ENCODE measurements around the gene COQ10B.

COQ10B gene

GRCh38 chr2:197514754-197515153 is 61.4 kb downstream of the COQ10B start:
- no peaks in the 10 kb centered on the region for H3K36me3 ChIP-seq (ENCODE audit: control insufficient read depth in 1 of 2, insufficient read depth in 2 of 2, low read length in 2 of 2)
- H3K27me3 ChIP-seq (ENCODE audit: control insufficient read depth in 1 of 2, insufficient read depth in 2 of 2, low read length in 2 of 2), result no peaks in the 10 kb centered on the region
- peaks cover 14 to 19% of the 10 kb centered on the region in 2 donors for H3K4me1 ChIP-seq (ENCODE audit: control insufficient read depth in 1 of 2, insufficient read depth in 2 of 2, low read length in 2 of 2)
- H3K9me3 ChIP-seq (ENCODE audit: control insufficient read depth in 1 of 2, low read length in 2 of 2), result no peaks in the 10 kb centered on the region
- H3K27ac ChIP-seq (ENCODE audit: low read depth, low read length), result peak overlapping the region; percentile 92
- peak overlapping the region; percentile 97 to 98 for H3K9ac ChIP-seq (ENCODE audit: low read depth in 1 of 2, low read length in 2 of 2)
- H3K4me3 ChIP-seq (ENCODE audit: low read depth in 1 of 2, low read length in 2 of 2), result peak overlapping the region; percentile 92 to 99

- H3K4me3 ChIP-seq (ENCODE audit: low read depth in 1 of 2, low read length in 2 of 2), result peak overlapping the region; percentile 92 to 99
- no peaks in the 10 kb centered on the region for H3K9me3 ChIP-seq (ENCODE audit: control insufficient read depth in 1 of 2, low read length in 2 of 2)
- H3K4me1 ChIP-seq (ENCODE audit: control insufficient read depth in 1 of 2, insufficient read depth in 2 of 2, low read length in 2 of 2), result peaks cover 14 to 19% of the 10 kb centered on the region in 2 donors
- H3K9ac ChIP-seq (ENCODE audit: low read depth in 1 of 2, low read length in 2 of 2), result peak overlapping the region; percentile 97 to 98
- H3K27me3 ChIP-seq (ENCODE audit: control insufficient read depth in 1 of 2, insufficient read depth in 2 of 2, low read length in 2 of 2), result no peaks in the 10 kb centered on the region
- H3K36me3 ChIP-seq (ENCODE audit: control insufficient read depth in 1 of 2, insufficient read depth in 2 of 2, low read length in 2 of 2), result peaks cover 0 to under 1% of the 10 kb centered on the region in 2 donors
- peak overlapping the region; percentile 92 for H3K27ac ChIP-seq (ENCODE audit: low read depth, low read length)
These were observed 62.0 kb downstream of the COQ10B start for GRCh38 chr2:197515315-197515738.

GRCh38 chr2:197515739-197516392 is 62.5 kb downstream of the COQ10B start, which contains the start of gene MOB4:
MOB4 (plus strand) TSS chr2:197516066; CDS start chr2:197516087, 21 bp downstream.
- H3K27ac ChIP-seq (ENCODE audit: low read depth, low read length), result peak within 1 kb of the TSS; percentile 92
- H3K4me1 ChIP-seq (ENCODE audit: control insufficient read depth in 1 of 2, insufficient read depth in 2 of 2, low read length in 2 of 2), result peaks cover 14 to 19% of the 10 kb centered on the region in 2 donors
- H3K4me3 ChIP-seq (ENCODE audit: low read depth in 1 of 2, low read length in 2 of 2), result peak within 1 kb of the TSS; percentile 92 to 99

GRCh38 chr2:197516393-197516761 is 63.0 kb downstream of the COQ10B start:
- Histone ChIP-seq H3K4me3 (ENCODE audit: low read depth in 1 of 2, low read length in 2 of 2) (peak overlapping the region; percentile 92 to 99), H3K36me3 (ENCODE audit: control insufficient read depth in 1 of 2, insufficient read depth in 2 of 2, low read length in 2 of 2) (peaks cover 0 to 3% of the 10 kb centered on the region in 2 donors), H3K9me3 (ENCODE audit: control insufficient read depth in 1 of 2, low read length in 2 of 2) (no peaks in the 10 kb centered on the region), H3K4me1 (ENCODE audit: control insufficient read depth in 1 of 2, insufficient read depth in 2 of 2, low read length in 2 of 2) (peaks cover 14 to 19% of the 10 kb centered on the region in 2 donors), H3K9ac (ENCODE audit: low read depth in 1 of 2, low read length in 2 of 2) (peak overlapping the region; percentile 97 to 98), H3K27me3 (ENCODE audit: control insufficient read depth in 1 of 2, insufficient read depth in 2 of 2, low read length in 2 of 2) (no peaks in the 10 kb centered on the region), H3K27ac (ENCODE audit: low read depth, low read length) (peak overlapping the region; percentile 92)

More at GRCh38 chr2:197515739-197516392, 62.5 kb downstream of the COQ10B start, which contains the start of gene MOB4:
- H3K9me3 ChIP-seq (ENCODE audit: control insufficient read depth in 1 of 2, low read length in 2 of 2), result no peaks in the 10 kb centered on the region
- H3K36me3 ChIP-seq (ENCODE audit: control insufficient read depth in 1 of 2, insufficient read depth in 2 of 2, low read length in 2 of 2), result peaks cover 0 to 3% of the 10 kb centered on the region in 2 donors
- H3K27me3 ChIP-seq (ENCODE audit: control insufficient read depth in 1 of 2, insufficient read depth in 2 of 2, low read length in 2 of 2), result no peaks in the 10 kb centered on the region
- peak within 1 kb of the TSS; percentile 97 to 98 for H3K9ac ChIP-seq (ENCODE audit: low read depth in 1 of 2, low read length in 2 of 2)

GRCh38 chr2:197517150-197517549 is 63.8 kb downstream of the COQ10B start:
- Histone ChIP-seq H3K9ac (ENCODE audit: low read depth in 1 of 2, low read length in 2 of 2) (peak overlapping the region; percentile 97 to 98), H3K4me3 (ENCODE audit: low read depth in 1 of 2, low read length in 2 of 2) (peak overlapping the region; percentile 92 to 99), H3K27me3 (ENCODE audit: control insufficient read depth in 1 of 2, insufficient read depth in 2 of 2, low read length in 2 of 2) (no peaks in the 10 kb centered on the region), H3K27ac (ENCODE audit: low read depth, low read length) (no peak overlapping the region), H3K36me3 (ENCODE audit: control insufficient read depth in 1 of 2, insufficient read depth in 2 of 2, low read length in 2 of 2) (peaks cover 0 to 3% of the 10 kb centered on the region in 2 donors), H3K9me3 (ENCODE audit: control insufficient read depth in 1 of 2, low read length in 2 of 2) (no peaks in the 10 kb centered on the region), H3K4me1 (ENCODE audit: control insufficient read depth in 1 of 2, insufficient read depth in 2 of 2, low read length in 2 of 2) (peaks cover 14 to 19% of the 10 kb centered on the region in 2 donors)

All from duodenal mucosa (tissue), 2 donors.